SH-SY5Y (cell line): ENCODE data around the gene VSIG10.

Source experiments
- GATA2 ChIP-seq: IDR thresholded peaks from 2 replicates; pipeline ENCODE4 v1.6.1; 2011; ENCODE audit warnings: mild to moderate bottlenecking, low read depth, low read length
- GATA3 ChIP-seq: IDR thresholded peaks from 2 replicates; pipeline ENCODE4 v1.6.1; 2011; ENCODE audit warnings: low read depth, mild to moderate bottlenecking, low read length, moderate library complexity

DNA sequence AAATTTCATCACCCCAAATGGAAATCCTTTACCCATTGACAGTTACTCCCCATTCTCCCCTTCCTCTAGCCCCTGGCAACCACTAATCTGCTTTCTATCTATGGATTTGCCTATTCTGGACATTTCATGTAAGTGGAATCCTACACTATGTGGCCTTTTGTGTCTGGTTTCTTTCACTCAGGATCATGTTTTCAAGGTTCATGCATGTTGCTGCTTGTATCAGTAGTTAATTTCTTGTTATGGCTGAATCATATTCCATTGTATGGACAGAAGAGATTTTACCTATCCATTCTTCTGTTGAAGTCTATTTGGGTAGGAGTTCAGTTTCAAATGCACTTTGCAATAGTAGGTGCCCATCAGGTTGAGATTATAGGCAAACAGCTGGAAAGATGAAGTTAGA is 85.9 kb downstream of the VSIG10 start:
- TF ChIP-seq GATA2 (no peak), GATA3 (no peak)
